ENCODE data around the gene TBC1D24.

The TBC1D24 gene

GRCh38 chr16:2450535-2450934, 24.4 kb upstream of the TBC1D24 start:
- DNase-seq (ENCODE audit: low spot score) (no peak), FAIRE-seq (no peak)

DNA sequence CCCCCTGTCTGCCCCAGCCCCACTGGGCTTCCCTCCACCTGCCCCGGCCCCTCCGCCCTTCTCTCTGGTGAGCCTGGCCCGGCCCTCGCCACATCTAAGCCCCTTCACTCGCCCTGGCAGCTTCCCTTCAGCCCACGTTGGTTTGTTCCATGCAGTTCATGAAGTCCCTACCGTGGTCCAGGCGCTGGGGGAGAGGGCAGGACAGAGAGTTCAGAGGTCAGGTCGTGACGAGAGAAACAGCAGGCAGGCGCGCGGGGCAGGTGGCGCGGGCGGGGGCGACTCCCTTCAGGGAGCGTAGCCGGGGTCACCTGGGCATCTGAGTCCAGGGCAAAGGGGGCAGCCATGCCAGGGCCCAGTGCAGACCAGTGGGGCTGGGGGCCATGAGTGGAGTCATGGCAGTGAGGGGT, 23.9 kb upstream of the TBC1D24 start:
- DNase-seq (ENCODE audit: low spot score) (no peak), FAIRE-seq (no peak)

- FAIRE-seq: peak; percentile 36
- DNase-seq (ENCODE audit: low spot score): peak; percentile 70
These were observed 23.0 kb upstream of the TBC1D24 start for GRCh38 chr16:2451851-2452320.

- FAIRE-seq (no peak), DNase-seq (ENCODE audit: low spot score) (no peak)
These were observed 22.3 kb upstream of the TBC1D24 start for GRCh38 chr16:2452650-2453049.

GRCh38 chr16:2455081-2455845, 19.7 kb upstream of the TBC1D24 start:
- DNase-seq (ENCODE audit: low spot score) (no peak), FAIRE-seq (no peak)

- no peak for DNase-seq (ENCODE audit: low spot score)
- no peak for FAIRE-seq
These were observed 18.3 kb upstream of the TBC1D24 start for GRCh38 chr16:2456551-2457153.

- no peak for FAIRE-seq
- no peak for DNase-seq (ENCODE audit: low spot score)
These were observed 17.7 kb upstream of the TBC1D24 start for GRCh38 chr16:2457267-2457666.

DNA sequence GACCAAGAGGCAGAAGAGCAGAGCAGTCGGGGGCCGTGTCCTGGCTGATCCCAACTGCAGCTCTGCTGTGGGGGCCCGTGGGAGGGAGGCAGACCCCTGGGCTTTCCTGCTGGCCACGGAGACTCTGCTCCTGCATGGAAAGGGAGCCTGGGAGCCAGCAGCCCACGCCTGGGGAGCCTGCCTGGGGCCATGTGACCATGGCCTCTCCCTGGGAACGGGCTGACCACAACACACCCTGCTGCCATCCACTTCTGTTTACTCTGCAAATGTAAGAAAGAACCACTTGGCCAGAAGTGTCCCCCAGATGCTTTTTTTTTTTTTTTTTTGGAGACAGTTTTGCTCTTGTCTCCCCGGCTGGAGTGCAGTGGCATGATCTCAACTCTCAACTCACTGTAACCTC, 17.0 kb upstream of the TBC1D24 start:
- DNase-seq (ENCODE audit: low spot score) (no peak), FAIRE-seq (no peak)

DNA sequence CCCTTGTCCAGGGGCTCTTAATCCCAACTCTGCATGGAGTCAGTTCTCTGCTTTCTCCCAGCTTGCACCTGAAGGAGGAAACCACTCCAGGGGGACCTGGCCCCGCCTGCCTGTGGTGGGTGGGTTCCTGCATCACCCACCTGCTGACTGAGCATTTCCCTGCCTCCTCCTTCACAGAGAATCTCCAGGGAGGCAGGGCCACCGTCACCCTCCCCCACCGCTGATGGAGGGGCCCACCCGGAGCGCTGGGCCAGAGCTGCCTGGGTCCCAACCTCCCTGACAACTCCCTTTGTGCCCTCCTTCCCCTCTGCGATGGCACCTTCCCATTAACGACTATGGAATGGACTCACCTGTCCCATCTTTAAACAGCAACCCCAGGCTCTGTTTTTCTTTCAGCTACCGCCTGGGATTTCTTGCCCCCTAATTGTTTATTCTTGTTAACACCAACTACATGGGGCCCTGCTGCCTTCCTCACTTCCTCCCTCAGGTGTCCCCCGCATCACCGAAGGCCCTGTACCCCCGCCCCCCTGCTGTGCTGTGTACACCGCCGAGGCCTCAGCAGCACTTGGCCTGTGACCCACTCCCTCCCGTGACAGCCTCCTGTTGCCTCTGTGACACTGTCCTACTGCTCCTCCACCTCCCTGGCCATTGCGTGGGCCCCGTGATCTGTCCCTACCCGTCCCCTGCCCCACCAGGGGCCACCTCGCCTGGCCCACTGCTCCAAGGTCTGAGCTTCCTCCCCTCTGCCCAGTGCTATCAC, 15.9 kb upstream of the TBC1D24 start:
- FAIRE-seq: no peak
- no peak for DNase-seq (ENCODE audit: low spot score)

- FAIRE-seq (peak; percentile 68), DNase-seq (ENCODE audit: low spot score) (peak; percentile 85)
These were observed 15.1 kb upstream of the TBC1D24 start, which contains the start of gene TEDC2 for GRCh38 chr16:2459647-2460390. TEDC2 (plus strand) TSS chr16:2460109; CDS start chr16:2460145, 36 bp downstream.

DNA sequence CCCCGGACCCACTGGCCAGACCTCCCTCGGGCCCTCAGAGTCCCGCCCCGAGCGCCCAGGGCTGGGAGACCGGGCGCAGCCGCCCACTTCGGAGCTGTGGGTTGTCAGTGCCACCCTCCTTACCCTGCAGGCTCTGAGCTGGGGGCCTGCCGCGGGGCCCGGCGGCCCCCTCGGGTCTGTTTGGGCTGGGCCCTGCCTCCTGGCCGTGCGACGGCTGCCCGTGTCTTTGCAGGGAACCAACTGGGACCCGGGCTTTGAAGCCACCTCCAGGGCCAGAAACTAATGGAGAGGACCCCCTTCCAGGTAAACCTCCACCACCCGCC, 14.6 kb upstream of the TBC1D24 start:
- DNase-seq (ENCODE audit: low spot score): no peak
- no peak for FAIRE-seq

- FAIRE-seq: no peak
- no peak for DNase-seq (ENCODE audit: low spot score)
These were observed 14.0 kb upstream of the TBC1D24 start for GRCh38 chr16:2460916-2461315.

DNA sequence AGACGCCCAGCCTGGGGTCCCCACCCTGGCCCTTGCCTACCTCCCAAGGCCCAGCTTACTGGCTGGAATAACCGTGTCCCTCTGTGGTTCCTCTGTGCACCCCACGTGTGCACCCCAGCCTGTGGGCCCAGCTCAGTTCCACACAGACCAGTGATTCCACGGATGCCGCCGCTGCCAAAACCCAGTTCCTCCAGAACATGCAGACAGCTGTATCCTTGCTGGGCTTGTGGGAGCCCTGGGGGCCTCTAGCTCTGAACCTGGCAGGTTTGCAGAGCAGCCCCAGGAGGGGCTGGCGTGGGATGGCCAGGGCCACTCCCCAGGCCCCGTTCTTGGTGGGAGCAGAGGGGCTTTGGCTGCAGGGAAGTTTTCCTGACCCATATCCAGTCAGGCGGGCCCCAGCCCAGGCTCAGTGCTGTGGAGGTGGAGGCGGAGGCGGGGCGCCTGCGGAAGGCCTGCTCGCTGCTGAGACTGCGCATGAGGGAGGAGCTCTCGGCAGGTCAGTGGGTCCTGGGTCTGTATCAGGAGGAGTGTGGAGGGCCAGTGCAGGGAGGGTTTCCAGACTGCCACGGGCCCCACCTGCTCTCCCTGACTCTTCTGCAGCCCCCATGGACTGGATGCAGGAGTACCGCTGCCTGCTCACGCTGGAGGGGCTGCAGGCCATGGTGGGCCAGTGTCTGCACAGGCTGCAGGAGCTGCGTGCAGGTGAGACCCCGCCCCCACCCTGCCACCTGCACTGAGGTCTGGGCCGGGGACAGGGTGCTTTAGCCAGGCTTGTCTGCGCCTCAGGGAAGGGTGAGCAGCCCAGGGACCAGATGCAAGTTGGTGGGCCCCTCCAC, 12.7 kb upstream of the TBC1D24 start:
- FAIRE-seq (no peak), DNase-seq (ENCODE audit: low spot score) (no peak)

DNA sequence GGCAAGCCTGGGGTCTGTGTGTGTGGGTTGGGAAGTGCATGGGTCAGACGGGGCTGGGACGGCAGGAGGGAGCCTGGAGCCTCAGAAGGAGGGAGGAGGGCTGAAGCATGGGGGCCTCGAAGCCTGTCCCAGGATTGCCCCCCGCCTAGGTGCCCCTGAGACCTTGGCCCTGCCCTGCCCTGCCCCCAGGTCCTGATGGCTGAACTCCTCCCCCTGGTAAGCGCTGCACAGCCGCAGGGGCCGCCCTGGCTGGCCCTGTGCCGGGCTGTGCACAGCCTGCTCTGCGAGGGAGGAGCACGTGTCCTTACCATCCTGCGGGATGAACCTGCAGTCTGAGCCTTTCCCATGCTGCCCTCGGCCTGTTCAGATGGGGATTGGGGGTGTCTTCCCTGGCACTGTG, 10.6 kb upstream of the TBC1D24 start:
- FAIRE-seq (no peak), DNase-seq (ENCODE audit: low spot score) (no peak)

DNA sequence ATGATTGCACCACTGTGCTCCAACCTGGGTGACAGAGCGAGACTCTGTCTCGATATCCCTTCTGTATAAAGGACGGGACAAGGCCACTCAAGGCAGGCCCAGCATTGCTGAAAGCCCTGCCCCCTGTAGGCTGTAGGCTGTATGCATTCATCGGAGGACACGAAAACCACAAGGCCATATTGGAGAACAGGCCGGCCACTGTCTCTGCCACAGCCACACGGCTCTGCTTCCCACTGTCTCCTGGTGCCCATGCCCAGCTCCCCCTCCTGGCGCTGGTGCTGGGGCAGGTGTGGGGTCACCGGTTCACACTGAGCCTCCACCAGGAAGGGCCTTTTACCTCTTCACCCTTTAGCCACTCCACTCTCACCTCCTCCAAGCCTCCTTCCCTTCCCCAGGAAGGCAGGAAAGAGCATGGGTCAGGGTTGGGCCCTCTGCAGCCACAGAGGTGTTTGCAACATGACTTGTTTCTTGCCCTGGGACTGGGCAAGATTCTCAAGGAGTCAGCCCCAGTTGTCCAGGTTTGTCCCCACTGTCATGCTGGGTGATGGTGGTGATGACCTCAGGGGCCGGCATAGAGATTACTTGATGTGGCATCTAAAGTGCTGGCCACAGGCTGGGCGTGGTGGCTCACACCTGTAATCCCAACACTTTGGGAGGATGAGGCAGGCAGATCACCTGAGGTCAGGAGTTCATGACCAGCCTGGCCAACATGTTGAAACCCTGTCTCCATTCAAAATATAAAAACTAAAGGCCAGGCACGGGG, 9.1 kb upstream of the TBC1D24 start:
- no peak for FAIRE-seq
- no peak for DNase-seq (ENCODE audit: low spot score)

GRCh38 chr16:2466667-2467527, 8.0 kb upstream of the TBC1D24 start:
- FAIRE-seq (no peak), DNase-seq (ENCODE audit: low spot score) (no peak)

- DNase-seq (ENCODE audit: low spot score): no peak
- FAIRE-seq: no peak
These were observed 7.2 kb upstream of the TBC1D24 start for GRCh38 chr16:2467528-2468232.

DNA sequence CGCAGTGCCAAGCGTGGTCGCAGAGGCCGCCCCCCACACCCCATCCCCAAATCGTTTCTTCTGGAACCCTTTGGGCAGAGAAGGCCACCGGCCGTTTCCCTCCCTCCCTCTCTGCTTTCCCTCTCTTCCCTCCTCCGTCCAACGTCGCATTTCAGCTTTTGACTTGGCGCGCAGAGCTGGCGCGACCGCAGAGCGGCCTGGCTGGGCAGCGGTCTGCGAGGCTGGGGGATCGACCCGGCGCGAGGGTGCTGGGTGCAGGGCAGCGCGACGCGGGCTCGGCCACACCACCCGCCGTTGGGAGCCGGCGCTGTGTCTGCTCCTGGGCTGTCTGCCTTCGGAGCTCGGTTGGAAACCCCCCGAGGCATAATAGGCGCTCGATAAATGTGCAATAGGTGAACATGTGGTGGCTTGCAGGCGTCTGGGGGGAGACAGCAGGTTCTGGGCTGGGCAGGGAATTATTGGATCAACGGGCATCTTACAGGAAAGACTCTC, 6.6 kb upstream of the TBC1D24 start:
- DNase-seq (ENCODE audit: low spot score) (no peak), FAIRE-seq (no peak)

All from RCC 7860 (cell line).